Small intestine (tissue), 7 donors: ENCODE measurements around the gene POMT2. TPM values are rescaled to one million over a fixed set of nuclear protein-coding genes. Genes with fewer than 3 reads are reported as not detected.
A peak's percentile ranks its signal among the peaks of the same experiment; 100 is the strongest.

ENCODE experiments used
- DNase-seq, 2 donors: peaks; one replicate each; pipeline versions ENCODE4 v3.0.0 to v3.0.0-alpha.2; 2013
- FAIRE-seq: peaks from 2 replicates; lab custom pipeline; 2012; peaks lifted over from hg19 to GRCh38; lab: Jason Lieb, UNC
- H3K27ac ChIP-seq, 3 donors: one replicate each; pipeline ENCODE4 v1.5.1; 2013; ENCODE audit warnings: low read length in 2 of 3, mild to moderate bottlenecking in 2 of 3, control low read depth in 1 of 3, inconsistent platforms in 1 of 3, low read depth in 1 of 3, moderate library complexity in 1 of 3
- H3K27me3 ChIP-seq, 3 donors: one replicate each; pipeline ENCODE4 v1.6.1; 2013; ENCODE audit warnings: low read length in 3 of 3, inconsistent platforms in 1 of 3; ENCODE audit not compliant: control insufficient read depth in 3 of 3, insufficient read depth in 3 of 3
- H3K36me3 ChIP-seq, 3 donors: one replicate each; pipeline ENCODE4 v1.6.1; 2013; ENCODE audit warnings: low read length in 3 of 3, inconsistent platforms in 1 of 3, low read depth in 1 of 3, mild to moderate bottlenecking in 1 of 3, moderate library complexity in 1 of 3; ENCODE audit not compliant: control insufficient read depth in 3 of 3, insufficient read depth in 2 of 3
- H3K4me1 ChIP-seq, 3 donors: one replicate each; pipeline ENCODE4 v1.6.1; 2013; ENCODE audit warnings: low read length in 2 of 3, inconsistent platforms in 1 of 3, low read depth in 1 of 3, mild to moderate bottlenecking in 1 of 3, moderate library complexity in 1 of 3; ENCODE audit not compliant: control insufficient read depth in 3 of 3, insufficient read depth in 2 of 3
- H3K4me3 ChIP-seq, 3 donors: one replicate each; pipeline ENCODE4 v1.5.1; 2013; ENCODE audit warnings: low read length in 3 of 3, control low read depth in 1 of 3, inconsistent platforms in 1 of 3, low read depth in 1 of 3, mild to moderate bottlenecking in 1 of 3, moderate library complexity in 1 of 3
- H3K9me3 ChIP-seq, 2 donors: one replicate each; pipeline ENCODE4 v1.6.1; 2013; ENCODE audit warnings: low read depth in 1 of 2, low read length in 1 of 2; ENCODE audit not compliant: control insufficient read depth in 2 of 2, insufficient read depth in 1 of 2
- WGBS, 3 donors: extraction: QIAGEN DNeasy Blood & Tissue Kit; methylation state at CpG; one replicate each; pipeline ENCODE4 v1.1.7; 2013; 5-methylcytosine and 5-hydroxymethylcytosine counted together
- polyA plus RNA-seq, 4 donors: library from polyadenylated mRNA; stranded (reverse) in 3 of 4; unstranded in 1 of 4; fragments of 200-250 nt in 3 of 4; fragments of 120-200 nt in 1 of 4; gene quantifications; one replicate each; pipeline versions ENCODE4 v1.2.1 to v1.2.3, GENCODE V29; 2013
- donor health status: healthy with polysubstance abuse.
- donor health status: control.
- donor health status: control.
- donor health status: Bipolar disorder and iron deficiency.
- donor health status: healthy.

POMT2 gene
- polyA plus RNA-seq, 4 donors: 9.7 to 13.3 (median 10.7) TPM

- peaks cover 0 to 28% (median 3%) of the 10 kb centered on the region in 3 donors for H3K4me1 ChIP-seq
- no peaks in the 10 kb centered on the region for H3K27me3 ChIP-seq
- peaks cover 0 to 18% (median 8%) of the 10 kb centered on the region in 3 donors for H3K36me3 ChIP-seq
- H3K4me3 ChIP-seq: no peak overlapping the region
- WGBS, 3 donors: 79 to 86% (median 83%) methylated on average over 4 of the region's 4 CpGs
- FAIRE-seq (no peak), DNase-seq (no peak)
- H3K27ac ChIP-seq: no peak overlapping the region
- no peaks in the 10 kb centered on the region for H3K9me3 ChIP-seq
These were observed 15.0 kb downstream of the POMT2 start for GRCh38 chr14:77305696-77306095.

GRCh38 chr14:77303417-77304156, 17.1 kb downstream of the POMT2 start:
- no peaks in the 10 kb centered on the region for H3K27me3 ChIP-seq
- H3K9me3 ChIP-seq: no peaks in the 10 kb centered on the region
- WGBS, 3 donors: 48 to 52% (median 50%) methylated on average over 4 of the region's 4 CpGs
- H3K4me1 ChIP-seq: peaks cover 0 to 41% (median 3%) of the 10 kb centered on the region in 3 donors
- H3K36me3 ChIP-seq: peaks cover 0 to 32% (median 8%) of the 10 kb centered on the region in 3 donors
- H3K27ac ChIP-seq: peak overlapping the region in 1 of 3 donors; percentile 27
- H3K4me3 ChIP-seq: no peak overlapping the region
- DNase-seq: peak; percentile 33 to 70
- FAIRE-seq: no peak

GRCh38 chr14:77302926-77303325, 17.8 kb downstream of the POMT2 start:
- Histone ChIP-seq H3K27ac (peak overlapping the region in 1 of 3 donors; percentile 19), H3K4me3 (no peak overlapping the region), H3K27me3 (no peaks in the 10 kb centered on the region), H3K36me3 (peaks cover 0 to 38% (median 8%) of the 10 kb centered on the region in 3 donors), H3K9me3 (no peaks in the 10 kb centered on the region), H3K4me1 (peaks cover 0 to 41% (median 3%) of the 10 kb centered on the region in 3 donors)
- WGBS, 3 donors: 79 to 93% (median 87%) methylated on average over 5 of the region's 5 CpGs
- DNase-seq (no peak), FAIRE-seq (no peak)

GRCh38 chr14:77301103-77301502, 19.6 kb downstream of the POMT2 start:
- 31 to 40% (median 38%) methylated on average over 10 of the region's 10 CpGs for WGBS, 3 donors
- H3K4me1 ChIP-seq: peaks cover 0 to 30% (median 0%) of the 10 kb centered on the region in 3 donors
- FAIRE-seq (no peak), DNase-seq (peak; percentile 78 to 89)
- peak overlapping the region in 1 of 3 donors; percentile 26 for H3K27ac ChIP-seq
- H3K4me3 ChIP-seq: no peak overlapping the region
- H3K9me3 ChIP-seq: no peaks in the 10 kb centered on the region
- H3K27me3 ChIP-seq: no peaks in the 10 kb centered on the region
- H3K36me3 ChIP-seq: peaks cover 0 to 49% (median 7%) of the 10 kb centered on the region in 3 donors

GRCh38 chr14:77299771-77300170, 20.9 kb downstream of the POMT2 start:
- no peak overlapping the region for H3K4me3 ChIP-seq
- no peaks in the 10 kb centered on the region for H3K27me3 ChIP-seq
- WGBS, 3 donors: 17 to 49% (median 41%) methylated on average over 4 of the region's 4 CpGs
- FAIRE-seq (no peak), DNase-seq (peak; percentile 62 to 94)
- peaks cover 0 to 30% (median 0%) of the 10 kb centered on the region in 3 donors for H3K4me1 ChIP-seq
- H3K36me3 ChIP-seq: peaks cover 0 to 48% (median 7%) of the 10 kb centered on the region in 3 donors
- H3K9me3 ChIP-seq: no peaks in the 10 kb centered on the region
- H3K27ac ChIP-seq: peak overlapping the region in 2 of 3 donors; percentile 54 to 72

GRCh38 chr14:77296906-77297305, 23.8 kb downstream of the POMT2 start:
- Histone ChIP-seq H3K4me3 (no peak overlapping the region), H3K9me3 (no peaks in the 10 kb centered on the region), H3K36me3 (peaks cover 3 to 45% (median 7%) of the 10 kb centered on the region in 3 donors), H3K27ac (no peak overlapping the region), H3K27me3 (no peaks in the 10 kb centered on the region), H3K4me1 (peaks cover 0 to 20% (median 0%) of the 10 kb centered on the region in 3 donors)
- DNase-seq (no peak), FAIRE-seq (no peak)
- WGBS, 3 donors: 92 to 94% (median 93%) methylated on average over 8 of the region's 8 CpGs

- DNase-seq: no peak
- no peak overlapping the region for H3K4me3 ChIP-seq
- FAIRE-seq: no peak
- peaks cover 3 to 42% (median 7%) of the 10 kb centered on the region in 3 donors for H3K36me3 ChIP-seq
- no peak overlapping the region for H3K27ac ChIP-seq
- H3K27me3 ChIP-seq: no peaks in the 10 kb centered on the region
- no peaks in the 10 kb centered on the region for H3K9me3 ChIP-seq
- 85 to 93% (median 89%) methylated on average over 11 to 13 of the region's 13 CpGs for WGBS, 3 donors
- H3K4me1 ChIP-seq: peaks cover 0 to 17% (median 0%) of the 10 kb centered on the region in 3 donors
These were observed 24.5 kb downstream of the POMT2 start for GRCh38 chr14:77296155-77296554.

- FAIRE-seq (no peak), DNase-seq (no peak)
- Histone ChIP-seq H3K4me1 (no peaks in the 10 kb centered on the region), H3K27me3 (no peaks in the 10 kb centered on the region), H3K27ac (no peak overlapping the region), H3K4me3 (no peak overlapping the region), H3K9me3 (no peaks in the 10 kb centered on the region), H3K36me3 (peaks cover 3 to 17% (median 4%) of the 10 kb centered on the region in 3 donors)
- WGBS, 3 donors: 88 to 92% (median 91%) methylated on average over 4 of the region's 4 CpGs
These were observed 30.0 kb downstream of the POMT2 start for GRCh38 chr14:77290705-77291104.
